GM21526 (cell line): ENCODE results near the gene PTPRB.

Source experiments
- ATAC-seq: cut with Tn5 transposase; IDR thresholded peaks from one replicate; pipeline ENCODE4 v1.9.1; 2021; ENCODE audit warnings: moderate library complexity; ENCODE audit not compliant: unreplicated experiment, low FRiP score

Gene PTPRB

DNA sequence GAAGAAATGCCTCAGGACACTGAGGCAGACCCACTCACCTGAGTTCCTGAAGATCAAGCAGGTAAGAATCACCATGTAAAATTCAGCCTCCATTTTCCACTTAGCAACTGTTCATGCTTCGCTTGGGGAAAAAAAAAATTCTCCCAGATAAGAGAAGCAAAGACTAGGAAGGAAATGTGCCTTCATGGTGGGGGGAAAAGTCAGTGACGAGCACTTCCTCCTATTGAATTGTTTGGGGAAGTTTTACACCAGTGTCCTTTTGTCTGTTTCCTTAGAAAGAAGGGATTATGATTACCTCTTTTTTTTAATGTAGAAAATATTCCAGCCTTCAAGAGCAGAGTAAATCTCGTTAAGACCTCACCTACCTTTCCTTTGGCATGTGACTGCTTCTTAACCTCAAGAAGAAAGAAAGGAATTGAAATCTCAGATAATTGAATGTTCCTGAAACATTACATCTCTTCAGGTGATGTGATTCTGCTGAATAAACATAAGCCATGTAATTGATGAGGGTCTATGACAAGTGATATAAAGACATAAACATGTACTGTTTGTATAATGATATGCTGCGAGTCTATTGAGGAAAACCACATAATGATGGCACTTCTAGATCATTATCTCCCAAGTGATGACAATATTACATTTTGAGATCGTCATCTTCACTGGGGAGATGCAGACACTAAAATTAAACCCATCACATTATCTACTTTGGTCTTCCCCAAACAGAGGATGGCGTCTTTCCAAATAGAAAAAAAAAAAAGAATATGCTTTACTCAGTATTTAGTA, at the start of gene PTPRB:
PTPRB (minus strand) TSS at position 127 of the 783 bp plus-strand sequence; CDS start at position 93, 34 bp downstream.
- no peak for ATAC-seq

DNA sequence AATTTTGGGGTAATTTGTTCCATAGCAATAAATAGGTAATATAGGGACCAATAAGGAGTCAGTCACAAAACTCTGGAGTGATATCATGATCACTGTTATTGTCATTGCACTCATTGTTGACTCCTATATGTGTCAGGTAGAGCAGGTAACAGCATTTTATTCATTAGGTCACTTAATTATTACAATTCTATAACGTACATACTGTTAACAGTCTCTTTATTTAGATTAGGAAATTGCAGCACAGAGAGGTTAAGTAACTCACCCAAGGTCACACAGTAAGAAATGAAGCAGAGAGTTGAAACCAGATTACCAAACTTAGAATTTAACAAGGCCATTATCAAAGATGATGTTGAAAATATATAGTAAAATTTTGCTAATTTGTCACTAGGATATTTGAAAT, 49.7 kb upstream of the PTPRB start:
- no peak for ATAC-seq

DNA sequence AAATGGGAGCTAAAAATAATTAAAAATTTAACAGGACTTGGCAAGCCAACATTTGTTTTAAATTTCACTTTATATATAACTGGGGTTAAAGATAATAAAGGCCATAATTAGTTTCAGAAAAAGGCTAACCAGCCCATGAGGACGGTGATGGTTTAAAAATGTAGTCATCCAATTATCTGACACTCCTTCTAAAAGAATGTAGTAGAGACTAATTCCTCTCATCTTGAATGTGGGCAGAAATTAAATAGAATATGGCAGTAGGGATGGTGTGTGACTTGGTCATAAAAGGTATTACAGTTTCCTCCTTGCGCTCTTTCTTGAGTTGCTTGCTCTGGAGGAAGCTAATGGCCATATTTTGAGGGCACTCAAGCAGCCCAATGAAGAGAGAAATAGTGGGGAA, 49.1 kb upstream of the PTPRB start:
- no peak for ATAC-seq

DNA sequence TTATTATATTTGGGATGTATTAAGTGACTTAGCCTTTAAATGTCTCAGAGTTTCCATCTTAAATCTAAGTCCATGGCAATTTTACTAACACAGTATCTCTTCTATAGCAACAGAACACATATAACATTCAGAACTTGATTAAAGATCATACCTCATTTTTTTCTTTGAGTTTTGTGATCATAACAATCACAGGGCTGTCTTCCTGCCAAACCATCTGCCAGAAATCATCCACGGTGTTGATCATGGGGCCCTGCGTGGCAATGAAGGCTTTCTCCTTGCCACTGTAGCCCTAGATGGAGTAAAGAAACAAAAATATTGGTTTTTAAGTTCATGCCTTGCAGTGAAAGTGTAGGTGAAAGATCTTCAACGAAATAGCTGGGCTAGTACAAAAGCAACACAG, 46.7 kb upstream of the PTPRB start:
- ATAC-seq: no peak

DNA sequence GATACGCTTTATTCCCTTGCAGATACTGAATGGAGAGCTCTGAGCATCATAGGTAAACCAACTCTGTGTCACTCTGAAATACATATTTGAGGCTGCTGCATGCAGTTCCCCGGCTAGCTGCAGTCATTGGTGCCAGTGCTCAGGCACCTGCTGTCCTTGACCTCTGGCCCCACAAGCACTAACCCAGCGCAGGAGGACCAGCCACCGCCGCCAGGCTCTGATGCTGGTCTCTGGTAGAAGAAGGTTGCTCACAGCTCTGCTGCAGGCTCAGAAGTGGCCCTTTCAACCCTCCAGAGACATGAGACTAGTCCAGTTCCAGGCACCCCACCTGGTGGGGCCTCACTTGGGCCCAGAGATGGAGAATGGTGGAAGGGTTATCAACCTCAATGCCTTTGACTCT, 34.5 kb upstream of the PTPRB start:
- ATAC-seq: no peak

GRCh38 chr12:70670948-70671347, 33.7 kb upstream of the PTPRB start:
- ATAC-seq: no peak

DNA sequence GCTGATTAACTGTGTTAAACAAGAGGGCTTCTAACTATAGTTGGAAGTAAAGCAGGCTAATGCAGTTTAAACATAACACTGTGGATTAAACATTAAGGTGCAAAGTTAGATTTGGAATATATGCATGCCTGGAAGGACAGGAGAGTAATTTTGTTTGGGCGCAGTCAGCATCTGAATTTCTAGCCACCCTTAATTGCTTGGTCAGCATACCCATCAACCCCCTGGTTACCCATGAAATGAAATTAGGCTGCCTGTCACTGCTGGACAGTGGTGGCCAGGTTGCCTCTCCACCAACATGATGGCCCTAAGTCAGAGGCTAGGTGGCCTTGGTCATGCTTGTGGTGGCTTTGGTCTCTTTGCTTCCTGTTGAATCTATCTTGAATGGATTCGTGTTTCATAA, 30.0 kb upstream of the PTPRB start:
- ATAC-seq: no peak

DNA sequence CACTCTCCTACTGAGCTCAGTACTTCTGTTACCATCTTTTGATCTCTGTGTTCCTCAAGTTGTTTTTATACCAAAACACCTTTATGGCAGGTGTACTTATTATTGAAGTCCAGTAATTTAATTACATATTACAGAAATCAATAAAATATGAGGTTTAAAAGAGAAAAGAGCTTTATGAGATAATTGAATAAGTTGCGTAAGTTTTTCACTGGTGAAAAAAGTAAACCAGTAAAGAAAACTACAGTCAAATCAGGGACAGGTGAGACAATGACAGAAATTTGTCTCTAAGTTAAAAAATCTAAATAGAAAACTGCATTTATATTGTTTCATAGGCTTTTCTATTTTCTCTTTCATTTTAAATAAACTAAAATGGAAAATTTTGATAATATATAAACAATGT, 29.1 kb upstream of the PTPRB start:
- ATAC-seq: no peak

DNA sequence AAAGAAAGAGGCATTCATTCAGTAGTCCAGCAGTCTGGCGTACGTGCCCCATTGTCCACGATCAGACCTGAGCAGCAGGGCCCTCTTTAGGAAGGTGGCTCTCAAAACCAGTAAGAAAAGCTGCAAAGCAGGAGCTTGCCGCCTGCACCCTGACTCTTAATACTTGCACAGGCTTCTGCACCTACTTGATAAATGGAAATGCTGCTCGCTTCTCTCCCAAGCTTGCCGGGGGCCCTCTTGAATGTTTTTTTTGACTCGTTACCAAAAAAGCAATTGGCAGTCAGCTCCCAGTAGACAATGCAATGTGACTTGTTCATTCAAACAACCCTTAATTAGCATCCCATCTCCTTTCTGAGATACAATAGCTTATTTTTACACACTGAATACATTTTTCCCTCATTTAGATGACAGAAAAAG, 27.2 kb upstream of the PTPRB start:
- no peak for ATAC-seq

DNA sequence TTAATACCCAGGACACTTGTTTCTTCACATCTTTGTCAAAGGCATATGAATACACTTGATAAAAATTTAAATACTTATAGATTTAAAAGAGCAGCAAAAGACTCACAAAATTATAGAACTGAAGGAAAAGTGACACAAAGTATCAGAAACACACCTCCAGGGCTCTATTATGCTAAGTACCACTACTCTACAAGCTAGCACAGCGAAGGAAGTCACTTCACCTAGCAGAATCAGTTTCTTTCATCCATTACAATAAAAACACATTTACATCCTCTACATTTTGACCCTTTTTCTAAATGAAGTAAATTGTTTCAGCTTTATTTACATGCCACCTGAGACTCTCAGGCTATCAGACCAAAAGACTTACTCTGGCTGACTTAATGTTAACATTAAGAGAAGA, 26.6 kb upstream of the PTPRB start:
- no peak for ATAC-seq

- ATAC-seq: no peak
Measured at GRCh38 chr12:70661466-70662161, 24.4 kb upstream of the PTPRB start.

GRCh38 chr12:70660620-70661219, 23.5 kb upstream of the PTPRB start:
- no peak for ATAC-seq

- no peak for ATAC-seq
Measured at GRCh38 chr12:70660002-70660604, 22.9 kb upstream of the PTPRB start.

DNA sequence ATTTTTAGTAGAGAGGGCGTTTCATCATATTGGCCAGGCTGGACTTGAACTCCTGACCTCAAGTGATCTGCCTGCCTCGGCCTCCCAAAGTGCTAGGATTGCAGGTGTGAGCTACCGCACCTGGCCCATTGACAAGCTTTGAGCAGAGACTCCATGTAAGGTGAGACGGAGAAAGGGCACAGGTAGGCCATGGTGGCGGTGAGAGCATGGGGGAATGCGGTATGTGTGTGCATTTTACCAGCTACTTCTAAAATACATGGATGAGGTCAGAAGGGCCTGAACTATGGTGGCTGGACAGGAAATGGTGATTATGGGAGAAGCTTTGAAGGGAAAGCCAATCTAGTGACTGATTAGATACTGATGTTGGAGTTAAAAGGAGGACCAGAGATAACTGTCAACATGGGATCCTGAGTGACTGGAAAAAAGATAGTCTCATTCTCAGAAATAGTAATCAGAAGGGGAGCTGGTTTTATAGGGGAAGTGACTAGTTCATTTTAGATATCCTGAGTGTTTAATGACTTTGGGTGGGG, 21.9 kb upstream of the PTPRB start:
- ATAC-seq: no peak

DNA sequence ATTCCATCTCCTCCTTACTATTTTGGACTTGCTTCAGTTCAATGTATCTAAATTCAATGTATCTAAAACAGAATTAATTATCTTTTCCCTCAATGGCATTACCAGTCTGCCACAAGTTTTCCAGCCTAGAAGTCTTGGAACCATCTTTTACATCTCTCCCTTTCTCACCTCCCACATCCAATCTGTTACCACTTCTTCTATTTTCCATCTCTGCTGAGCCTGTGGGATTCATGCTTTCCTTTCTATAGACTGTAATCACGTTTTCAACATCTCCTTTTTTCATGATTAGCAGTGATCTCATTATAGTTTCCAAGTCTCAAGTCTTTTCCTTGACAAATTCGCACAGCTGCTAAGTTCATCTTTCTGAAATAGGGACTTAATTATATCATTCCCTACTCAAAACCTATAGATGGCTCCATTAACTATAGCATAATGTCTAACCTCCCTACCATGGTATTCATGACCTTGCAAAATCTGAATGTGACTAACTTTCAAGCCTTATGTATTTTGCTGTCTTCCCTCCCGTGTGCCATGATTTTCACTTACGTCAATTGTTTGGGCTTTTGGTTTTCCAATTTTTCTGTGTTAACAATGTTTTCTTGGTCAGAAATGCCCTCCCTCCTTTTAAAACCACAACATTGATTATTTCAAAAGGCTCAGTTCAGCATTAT, 20.5 kb upstream of the PTPRB start:
- ATAC-seq: no peak

DNA sequence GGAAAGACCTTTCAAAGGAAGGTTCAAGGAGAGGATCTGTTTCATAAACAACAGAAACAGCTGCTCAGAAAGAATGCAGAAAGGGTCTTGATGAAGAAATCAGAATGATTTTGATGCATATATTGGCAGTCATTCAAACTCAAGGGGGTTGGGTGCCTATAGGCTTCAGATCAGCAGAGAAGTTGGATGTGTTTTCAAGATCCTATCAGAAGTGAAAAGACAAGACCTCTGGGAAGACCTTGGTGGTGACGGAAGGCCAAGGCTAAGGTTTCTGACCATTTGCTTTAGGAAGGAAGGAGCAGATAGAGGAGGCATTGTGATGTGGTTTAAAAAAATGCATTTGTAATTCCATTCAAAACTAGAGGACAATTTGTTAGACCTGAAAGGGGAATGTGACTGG, 15.2 kb upstream of the PTPRB start:
- ATAC-seq: no peak

DNA sequence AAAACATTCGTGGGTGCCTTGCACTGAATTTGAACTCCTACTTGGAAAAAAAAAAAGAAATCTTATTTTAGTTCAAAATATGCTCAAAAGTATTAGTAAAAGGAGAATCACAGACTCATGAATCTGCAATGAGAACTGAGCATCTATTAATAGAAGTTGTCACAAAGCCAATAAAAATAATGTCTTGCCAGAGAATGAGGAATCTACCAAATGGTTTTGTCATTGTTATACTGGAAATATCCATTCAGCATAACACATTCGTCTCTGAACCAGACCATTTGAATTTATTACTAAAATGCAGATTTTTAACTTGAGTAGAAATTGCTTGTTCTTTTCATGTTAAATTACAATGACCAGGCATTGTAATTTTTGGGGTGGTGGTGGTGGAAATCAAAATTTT, 11.6 kb upstream of the PTPRB start:
- no peak for ATAC-seq

DNA sequence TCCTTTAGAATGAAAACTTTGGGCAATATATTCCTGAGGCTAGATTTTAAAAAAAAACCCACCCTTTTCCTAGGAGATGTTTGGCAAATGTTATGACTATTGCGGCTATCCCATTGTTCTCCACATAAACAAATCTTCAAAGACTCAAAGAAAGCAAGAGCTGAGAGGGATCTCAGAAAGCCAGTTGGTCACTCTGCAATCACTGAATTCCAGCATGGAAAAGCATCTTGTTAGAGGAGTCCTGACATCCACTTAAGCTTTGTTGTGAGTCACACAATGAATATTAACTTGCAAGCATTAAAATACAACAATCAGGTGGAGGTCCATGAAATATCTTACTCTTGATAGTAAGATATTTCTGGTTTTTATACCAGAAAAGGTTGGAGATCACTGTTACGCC, 11.0 kb upstream of the PTPRB start:
- no peak for ATAC-seq

- ATAC-seq: no peak
Measured at GRCh38 chr12:70646850-70647249, 9.6 kb upstream of the PTPRB start.

- no peak for ATAC-seq
Measured at GRCh38 chr12:70645494-70646317, 8.5 kb upstream of the PTPRB start.
